HepG2 (cell line): ENCODE measurements around the gene SHLD3. TPM values are rescaled to one million over a fixed set of nuclear protein-coding genes. Genes with fewer than 3 reads are reported as not detected.
A peak's percentile ranks its signal among the peaks of the same experiment; 100 is the strongest.

Experiments
- CCDC6 ChIP-seq: sonication (generic); formaldehyde crosslinking; IDR thresholded peaks from 2 replicates; pipeline ENCODE4 v1.8.1; 2022; ENCODE audit warnings: mild to moderate bottlenecking, missing genetic modification reagents, moderate library complexity
- ELF3 ChIP-seq: IDR thresholded peaks from 2 replicates; pipeline ENCODE4 v1.6.1; 2016; ENCODE audit warnings: missing genetic modification reagents, missing compliant biosample characterization
- KDM3A ChIP-seq: IDR thresholded peaks from 2 replicates; pipeline ENCODE4 v1.6.1; 2018; ENCODE audit warnings: low read depth, missing compliant biosample characterization
- KMT2B ChIP-seq: IDR thresholded peaks from 2 replicates; pipeline ENCODE4 v1.6.1; 2016; ENCODE audit warnings: missing genetic modification reagents, missing compliant biosample characterization
- MBNL3 ChIP-seq: fragments of 250-450 bp; sonication (Bioruptor Pico); conservative IDR thresholded peaks from 2 replicates; pipeline ENCODE4 v1.8.0; 2022; ENCODE audit warnings: mild to moderate bottlenecking, inconsistent platforms
- MYC ChIP-seq: sonication (generic); formaldehyde crosslinking; IDR thresholded peaks from 2 replicates; pipeline ENCODE4 v1.9.0; 2021; ENCODE audit warnings: missing genetic modification reagents, borderline replicate concordance
- NR2F6 ChIP-seq, 2 experiments: IDR thresholded peaks; 2 replicates each; pipeline ENCODE4 v1.6.1; 2016; ENCODE audit warnings: antibody characterized with exemption in 1 of 2, mild to moderate bottlenecking in 1 of 2
- POLR2G ChIP-seq: fragments of 200-400 bp; formaldehyde crosslinking; IDR thresholded peaks from 2 replicates; pipeline ENCODE4 v1.6.1; 2018; ENCODE audit warnings: mild to moderate bottlenecking, low read depth, low read length, moderate library complexity
- SRSF4 ChIP-seq: fragments of 200-400 bp; formaldehyde crosslinking; IDR thresholded peaks from one replicate; pipeline ENCODE4 v1.6.1; 2018; ENCODE audit warnings: mild to moderate bottlenecking, low read depth, low read length, moderate library complexity; ENCODE audit not compliant: poor library complexity, severe bottlenecking
- U2AF2 ChIP-seq: fragments of 200-400 bp; formaldehyde crosslinking; IDR thresholded peaks from 2 replicates; pipeline ENCODE4 v1.6.1; 2017; ENCODE audit warnings: low read depth, mild to moderate bottlenecking, low read length
- ZGPAT ChIP-seq: IDR thresholded peaks from 2 replicates; pipeline ENCODE4 v1.6.1; 2016; ENCODE audit warnings: mild to moderate bottlenecking
- ZNF33A ChIP-seq: sonication (generic); formaldehyde crosslinking; IDR thresholded peaks from 2 replicates; pipeline ENCODE4 v1.5.1; 2020; ENCODE audit warnings: missing genetic modification reagents, mild to moderate bottlenecking, moderate library complexity, borderline replicate concordance
- ZNF768 ChIP-seq: sonication (generic); formaldehyde crosslinking; IDR thresholded peaks from 2 replicates; pipeline ENCODE4 v1.4.0; 2020; ENCODE audit warnings: missing genetic modification reagents
- polyA plus RNA-seq, 8 experiments: library from polyadenylated mRNA; depleted of rRNA in 3 of 8; stranded (reverse) in 7 of 8; unstranded in 1 of 8; fragments of >200 nt; fragmentation: Illumina TruSeq in 4 of 8; extraction: Trizol in 4 of 8; gene quantifications; 2 replicates each; pipeline versions ENCODE4 v1.2.1 to v1.2.3, GENCODE V29; 2011 to 2016; ENCODE audit warnings: low read depth in 4 of 8, missing spikeins in 1 of 8, mixed read lengths in 1 of 8; ENCODE audit not compliant: insufficient read depth in 1 of 8
- total RNA-seq, 5 experiments: library from RNA; depleted of rRNA; stranded (reverse); fragments of >200 nt; fragmentation: Illumina TruSeq; extraction: Trizol; gene quantifications; 2 replicates each; pipeline ENCODE4 v1.2.3, GENCODE V29; 2016; ENCODE audit warnings: low read depth in 1 of 5
- TF ChIP-seq, protein P1 (sequence below): sonication (generic); formaldehyde crosslinking; IDR thresholded peaks from 2 replicates; pipeline ENCODE4 v1.4.0; 2020; ENCODE audit warnings: missing genetic modification reagents, borderline replicate concordance
- TF ChIP-seq, protein P2 (sequence below), 2 experiments: sonication (generic) in 1 of 2; formaldehyde crosslinking in 1 of 2; IDR thresholded peaks; 2 replicates each; pipeline versions ENCODE4 v1.6.1 to v1.9.0; 2014 to 2022; ENCODE audit warnings: antibody characterized with exemption in 1 of 2, borderline replicate concordance in 1 of 2, inconsistent platforms in 1 of 2, low read depth in 1 of 2, missing genetic modification reagents in 1 of 2

The SHLD3 gene
- total and polyA plus RNA-seq, 2 of the 13 experiments (the other 11 are each of a cell fraction or from before 2014, with no cell fraction given) = 3.6 to 6.8 TPM

DNA sequence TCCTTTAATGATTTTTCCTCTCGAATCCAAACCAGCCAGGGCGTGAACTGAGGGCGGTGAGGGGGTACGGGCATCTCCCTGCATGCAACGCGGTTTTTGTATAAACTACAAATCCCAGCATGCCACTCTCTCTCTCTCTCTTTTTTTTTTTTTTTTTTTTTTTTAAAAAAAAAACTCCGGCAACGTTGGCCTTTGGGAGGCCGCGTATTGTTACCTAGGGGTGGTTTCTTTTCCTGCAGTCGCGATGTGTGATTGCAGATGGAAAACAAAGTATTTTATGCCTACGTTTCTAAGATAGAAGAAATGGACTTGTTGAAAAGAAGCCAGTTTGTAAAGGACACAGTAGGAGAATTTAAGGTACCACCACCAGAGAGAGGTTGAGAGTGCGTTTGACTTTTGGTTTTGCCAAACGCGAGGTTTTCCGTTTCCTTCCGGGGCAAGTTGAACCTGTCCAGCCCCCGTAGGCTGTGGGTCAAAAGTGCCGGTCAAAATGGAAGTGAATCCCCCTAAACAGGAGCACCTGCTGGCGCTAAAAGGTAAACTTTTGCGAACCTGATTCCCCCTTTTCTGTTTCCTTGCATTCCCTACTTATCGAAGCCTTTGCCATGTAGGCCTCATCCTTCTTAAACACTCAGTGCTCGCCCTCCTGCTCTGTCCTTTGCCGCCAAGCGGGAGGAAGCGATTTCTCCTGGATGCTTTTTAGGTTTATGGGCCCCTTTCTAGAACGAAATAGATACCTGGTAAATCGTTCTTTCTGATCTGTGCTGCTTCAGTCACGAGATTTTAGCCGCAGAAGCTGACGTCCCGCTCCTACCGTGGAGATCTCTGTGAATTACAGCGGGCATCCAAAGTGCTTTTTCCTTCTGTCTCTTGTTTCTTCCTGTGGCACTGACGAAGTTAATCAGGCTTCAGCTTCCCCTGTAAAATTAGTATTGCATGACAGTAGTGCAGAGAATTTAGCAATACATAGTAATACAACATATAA, at the start of gene SHLD3, which contains the start of gene TRAPPC13 (continued):
- TF ChIP-seq, protein P1, sequence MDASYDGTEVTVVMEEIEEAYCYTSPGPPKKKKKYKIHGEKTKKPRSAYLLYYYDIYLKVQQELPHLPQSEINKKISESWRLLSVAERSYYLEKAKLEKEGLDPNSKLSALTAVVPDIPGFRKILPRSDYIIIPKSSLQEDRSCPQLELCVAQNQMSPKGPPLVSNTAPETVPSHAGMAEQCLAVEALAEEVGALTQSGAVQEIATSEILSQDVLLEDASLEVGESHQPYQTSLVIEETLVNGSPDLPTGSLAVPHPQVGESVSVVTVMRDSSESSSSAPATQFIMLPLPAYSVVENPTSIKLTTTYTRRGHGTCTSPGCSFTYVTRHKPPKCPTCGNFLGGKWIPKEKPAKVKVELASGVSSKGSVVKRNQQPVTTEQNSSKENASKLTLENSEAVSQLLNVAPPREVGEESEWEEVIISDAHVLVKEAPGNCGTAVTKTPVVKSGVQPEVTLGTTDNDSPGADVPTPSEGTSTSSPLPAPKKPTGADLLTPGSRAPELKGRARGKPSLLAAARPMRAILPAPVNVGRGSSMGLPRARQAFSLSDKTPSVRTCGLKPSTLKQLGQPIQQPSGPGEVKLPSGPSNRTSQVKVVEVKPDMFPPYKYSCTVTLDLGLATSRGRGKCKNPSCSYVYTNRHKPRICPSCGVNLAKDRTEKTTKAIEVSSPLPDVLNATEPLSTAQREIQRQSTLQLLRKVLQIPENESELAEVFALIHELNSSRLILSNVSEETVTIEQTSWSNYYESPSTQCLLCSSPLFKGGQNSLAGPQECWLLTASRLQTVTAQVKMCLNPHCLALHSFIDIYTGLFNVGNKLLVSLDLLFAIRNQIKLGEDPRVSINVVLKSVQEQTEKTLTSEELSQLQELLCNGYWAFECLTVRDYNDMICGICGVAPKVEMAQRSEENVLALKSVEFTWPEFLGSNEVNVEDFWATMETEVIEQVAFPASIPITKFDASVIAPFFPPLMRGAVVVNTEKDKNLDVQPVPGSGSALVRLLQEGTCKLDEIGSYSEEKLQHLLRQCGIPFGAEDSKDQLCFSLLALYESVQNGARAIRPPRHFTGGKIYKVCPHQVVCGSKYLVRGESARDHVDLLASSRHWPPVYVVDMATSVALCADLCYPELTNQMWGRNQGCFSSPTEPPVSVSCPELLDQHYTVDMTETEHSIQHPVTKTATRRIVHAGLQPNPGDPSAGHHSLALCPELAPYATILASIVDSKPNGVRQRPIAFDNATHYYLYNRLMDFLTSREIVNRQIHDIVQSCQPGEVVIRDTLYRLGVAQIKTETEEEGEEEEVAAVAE (CRISPR knock-in tag) = peak; percentile 72; the same call in 1 of the 2 replicates
- TF ChIP-seq SRSF4 (no peak), NR2F6 (IDR thresholded peaks at IDR 0.05) (no peak), NR2F6 (CRISPR knock-in tag; IDR thresholded peaks at IDR 0.05) (peak; percentile 46; the same call in 1 of the 2 replicates), POLR2G (peak; percentile 78), ZGPAT (CRISPR knock-in tag) (peak; percentile 41; the same call in 1 of the 2 replicates), ELF3 (CRISPR knock-in tag) (0 out of 2 replicates have a peak, but pooled peaks have one; percentile 18), KMT2B (CRISPR knock-in tag) (peak; percentile 95), CCDC6 (CRISPR knock-in tag) (0 out of 2 replicates have a peak, but pooled peaks have one; percentile 29), KDM3A (CRISPR knock-in tag) (0 out of 2 replicates have a peak, but pooled peaks have one; percentile 59), MBNL3 (CRISPR knock-in tag) (no peak), ZNF768 (CRISPR knock-in tag) (no peak), MYC (CRISPR knock-in tag) (peak; percentile 35; the same call in 1 of the 2 replicates), U2AF2 (0 out of 2 replicates have a peak, but pooled peaks have one; percentile 4), ZNF33A (no peak)
- TF ChIP-seq, protein P2, sequence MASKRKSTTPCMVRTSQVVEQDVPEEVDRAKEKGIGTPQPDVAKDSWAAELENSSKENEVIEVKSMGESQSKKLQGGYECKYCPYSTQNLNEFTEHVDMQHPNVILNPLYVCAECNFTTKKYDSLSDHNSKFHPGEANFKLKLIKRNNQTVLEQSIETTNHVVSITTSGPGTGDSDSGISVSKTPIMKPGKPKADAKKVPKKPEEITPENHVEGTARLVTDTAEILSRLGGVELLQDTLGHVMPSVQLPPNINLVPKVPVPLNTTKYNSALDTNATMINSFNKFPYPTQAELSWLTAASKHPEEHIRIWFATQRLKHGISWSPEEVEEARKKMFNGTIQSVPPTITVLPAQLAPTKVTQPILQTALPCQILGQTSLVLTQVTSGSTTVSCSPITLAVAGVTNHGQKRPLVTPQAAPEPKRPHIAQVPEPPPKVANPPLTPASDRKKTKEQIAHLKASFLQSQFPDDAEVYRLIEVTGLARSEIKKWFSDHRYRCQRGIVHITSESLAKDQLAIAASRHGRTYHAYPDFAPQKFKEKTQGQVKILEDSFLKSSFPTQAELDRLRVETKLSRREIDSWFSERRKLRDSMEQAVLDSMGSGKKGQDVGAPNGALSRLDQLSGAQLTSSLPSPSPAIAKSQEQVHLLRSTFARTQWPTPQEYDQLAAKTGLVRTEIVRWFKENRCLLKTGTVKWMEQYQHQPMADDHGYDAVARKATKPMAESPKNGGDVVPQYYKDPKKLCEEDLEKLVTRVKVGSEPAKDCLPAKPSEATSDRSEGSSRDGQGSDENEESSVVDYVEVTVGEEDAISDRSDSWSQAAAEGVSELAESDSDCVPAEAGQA (IDR thresholded peaks at IDR 0.05; ENCODE audit: low read depth) = peak; percentile 58; the same call in 1 of the 2 replicates
- TF ChIP-seq, protein P2 (CRISPR knock-in tag; IDR thresholded peaks at IDR 0.05; ENCODE audit: borderline replicate concordance) = no peak
